WI38 (cell line): ENCODE results near the gene NFKBIE.

ENCODE experiments used
- H3K4me3 ChIP-seq: 2 replicates; pipeline ENCODE4 v1.5.1; 2011; ENCODE audit warnings: low read depth, mild to moderate bottlenecking, control low read depth, low read length
- CTCF ChIP-seq: IDR thresholded peaks from 2 replicates; pipeline ENCODE4 v1.5.1; 2012; ENCODE audit warnings: low read depth, mild to moderate bottlenecking, control low read depth, low read length

The NFKBIE gene

GRCh38 chr6:44230034-44230675 is 35.2 kb downstream of the NFKBIE start:
- TF ChIP-seq CTCF, result no peak
- H3K4me3 ChIP-seq, result no peak overlapping the region

DNA sequence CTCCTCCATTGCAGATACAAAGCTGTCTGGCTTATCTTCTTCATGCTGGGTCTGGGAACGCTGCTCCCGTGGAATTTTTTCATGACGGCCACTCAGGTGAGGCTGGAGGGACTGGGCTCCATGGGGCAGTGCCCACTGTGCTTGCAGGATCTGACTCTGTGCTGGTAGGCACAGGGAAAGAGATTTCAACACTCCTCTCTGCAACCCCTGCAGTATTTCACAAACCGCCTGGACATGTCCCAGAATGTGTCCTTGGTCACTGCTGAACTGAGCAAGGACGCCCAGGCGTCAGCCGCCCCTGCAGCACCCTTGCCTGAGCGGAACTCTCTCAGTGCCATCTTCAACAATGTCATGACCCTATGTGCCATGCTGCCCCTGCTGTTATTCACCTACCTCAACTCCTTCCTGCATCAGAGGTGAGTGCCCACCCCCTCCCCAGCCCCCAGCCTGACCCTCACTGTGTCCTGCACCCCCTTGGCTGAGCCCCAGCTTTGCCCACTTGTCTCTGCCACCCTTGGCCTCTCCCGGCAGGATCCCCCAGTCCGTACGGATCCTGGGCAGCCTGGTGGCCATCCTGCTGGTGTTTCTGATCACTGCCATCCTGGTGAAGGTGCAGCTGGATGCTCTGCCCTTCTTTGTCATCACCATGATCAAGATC is 35.8 kb downstream of the NFKBIE start:
- TF ChIP-seq CTCF, result no peak
- H3K4me3 ChIP-seq, result no peak overlapping the region

GRCh38 chr6:44228836-44229235 is 36.5 kb downstream of the NFKBIE start:
- no peak overlapping the region for H3K4me3 ChIP-seq
- TF ChIP-seq CTCF, result no peak

DNA sequence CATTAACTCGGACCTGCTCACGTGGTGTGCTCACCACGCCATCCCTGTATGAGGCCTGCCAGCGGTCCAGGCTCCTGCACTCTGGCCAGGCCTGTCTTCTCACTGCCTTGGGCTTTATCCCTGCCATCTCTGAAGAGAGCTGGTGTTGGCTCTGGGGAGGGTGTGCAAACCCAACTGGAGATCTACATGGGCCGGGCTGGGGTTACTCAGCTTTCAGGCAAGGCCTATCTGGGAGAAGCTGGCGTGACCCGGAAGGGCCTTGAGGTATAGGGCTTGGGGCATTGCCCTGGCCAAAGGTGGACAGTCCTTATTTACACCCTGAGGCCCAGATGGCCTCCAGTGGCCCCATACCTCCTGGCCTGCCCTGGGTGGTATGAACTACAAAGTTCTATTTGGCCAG is 36.9 kb downstream of the NFKBIE start:
- no peak overlapping the region for H3K4me3 ChIP-seq
- no peak for TF ChIP-seq CTCF

GRCh38 chr6:44228031-44228430 is 37.3 kb downstream of the NFKBIE start:
- no peak overlapping the region for H3K4me3 ChIP-seq
- TF ChIP-seq CTCF, result no peak

DNA sequence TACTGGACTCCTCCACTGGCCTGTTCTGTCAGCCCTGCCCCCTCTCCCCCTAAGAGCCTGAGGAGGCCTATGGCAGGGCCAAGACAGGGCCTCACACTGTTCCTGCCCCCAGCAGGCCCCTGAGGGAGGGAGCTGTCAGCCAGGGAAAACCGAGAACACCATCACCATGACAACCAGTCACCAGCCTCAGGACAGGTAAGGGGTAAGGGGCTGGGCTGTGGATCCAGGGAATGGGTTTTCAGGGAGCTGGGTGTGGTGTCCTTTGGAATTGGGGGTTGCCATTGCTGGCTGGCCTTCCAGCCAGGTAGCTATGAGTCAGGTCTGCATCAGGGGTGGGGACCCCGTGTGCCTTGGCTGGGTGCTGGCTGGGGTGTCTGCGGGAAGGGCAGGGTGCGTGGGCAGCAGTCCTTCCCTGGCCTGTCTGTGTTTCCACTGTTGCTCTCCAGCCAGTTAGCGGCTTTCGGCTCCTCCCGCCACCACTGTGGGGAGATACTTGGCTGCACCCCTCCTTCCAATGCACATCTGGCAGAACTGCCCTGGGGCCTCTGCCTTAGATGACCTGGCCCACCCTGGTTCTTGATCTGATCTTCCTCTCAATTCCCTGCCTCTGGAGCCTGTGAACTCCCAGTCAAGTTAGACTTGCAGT is 38.1 kb downstream of the NFKBIE start:
- TF ChIP-seq CTCF, result no peak
- H3K4me3 ChIP-seq, result no peak overlapping the region
